Tibial nerve (tissue), 3 donors: Measurements from ENCODE around the gene SLC6A6.

Experiments
- CTCF ChIP-seq, 5 experiments: fragments of 200-600 bp in 3 of 5; fragments of 450-650 bp in 2 of 5; sonication (generic) in 3 of 5; IDR thresholded peaks; one replicate each; pipeline ENCODE4 v1.5.1; 2016 to 2019; ENCODE audit warnings: antibody characterized with exemption in 5 of 5, mild to moderate bottlenecking in 3 of 5, moderate library complexity in 2 of 5
- POLR2A ChIP-seq, 2 donors: fragments of 450-650 bp; IDR thresholded peaks; one replicate each; pipeline ENCODE4 v1.6.1; 2017; ENCODE audit warnings: antibody characterized with exemption in 2 of 2, mild to moderate bottlenecking in 2 of 2, moderate library complexity in 2 of 2

- no peak for TF ChIP-seq CTCF (IDR thresholded peaks at IDR 0.05)
- no peak for TF ChIP-seq POLR2A (IDR thresholded peaks at IDR 0.05)
Measured at GRCh38 chr3:14446988-14447570, 44.7 kb downstream of the SLC6A6 start.
